Superior temporal gyrus (tissue), 1 donor: ENCODE results near the gene PODNL1.

Experiments used
- DNase-seq: peaks from one replicate; pipeline ENCODE4 v3.0.0-alpha.2; 2016; ENCODE audit errors: extremely low spot score

The PODNL1 gene

GRCh38 chr19:13959141-13959961, 21.1 kb upstream of the PODNL1 start:
- no peak for DNase-seq

- DNase-seq, result no peak
Measured at GRCh38 chr19:13958043-13958442, 19.8 kb upstream of the PODNL1 start.

GRCh38 chr19:13957051-13957450, 18.8 kb upstream of the PODNL1 start:
- no peak for DNase-seq

- no peak for DNase-seq
Measured at GRCh38 chr19:13956365-13956744, 18.1 kb upstream of the PODNL1 start.

- no peak for DNase-seq
Measured at GRCh38 chr19:13955662-13956364, 17.6 kb upstream of the PODNL1 start.

GRCh38 chr19:13954185-13954584, 16.0 kb upstream of the PODNL1 start:
- DNase-seq, result no peak

GRCh38 chr19:13952931-13953531, 14.8 kb upstream of the PODNL1 start:
- peak; percentile 7 for DNase-seq

GRCh38 chr19:13952154-13952930, 14.1 kb upstream of the PODNL1 start, which contains the start of gene DCAF15:
Gene DCAF15 (plus strand): TSS chr19:13952509. CDS start chr19:13952513, 4 bp downstream.
- DNase-seq, result peak; percentile 100

GRCh38 chr19:13951799-13952153, 13.6 kb upstream of the PODNL1 start:
- DNase-seq, result no peak

- no peak for DNase-seq
Measured at GRCh38 chr19:13951043-13951442, 12.8 kb upstream of the PODNL1 start.

GRCh38 chr19:13946414-13946813, 8.2 kb upstream of the PODNL1 start:
- no peak for DNase-seq

- DNase-seq, result no peak
Measured at GRCh38 chr19:13942023-13942684, 3.9 kb upstream of the PODNL1 start.

GRCh38 chr19:13937479-13938300, 527 bp downstream of the PODNL1 start:
- DNase-seq, result no peak

GRCh38 chr19:13935765-13936510, 2.3 kb downstream of the PODNL1 start:
- DNase-seq, result no peak

- no peak for DNase-seq
Measured at GRCh38 chr19:13934785-13935109, 3.5 kb downstream of the PODNL1 start.

- no peak for DNase-seq
Measured at GRCh38 chr19:13932911-13933393, 5.3 kb downstream of the PODNL1 start.

- no peak for DNase-seq
Measured at GRCh38 chr19:13932149-13932637, 6.0 kb downstream of the PODNL1 start.

- no peak for DNase-seq
Measured at GRCh38 chr19:13931391-13932148, 6.6 kb downstream of the PODNL1 start.

- no peak for DNase-seq
Measured at GRCh38 chr19:13930402-13930801, 7.8 kb downstream of the PODNL1 start.
